GM21390 (cell line): ENCODE data around the gene INCA1.

Experiments used
- ATAC-seq: cut with Tn5 transposase; IDR thresholded peaks from one replicate; pipeline ENCODE4 v1.9.1; 2021; ENCODE audit not compliant: unreplicated experiment

INCA1 gene

GRCh38 chr17:4972322-4972721 is 25.0 kb downstream of the INCA1 start:
- ATAC-seq: no peak

- no peak for ATAC-seq
Measured at GRCh38 chr17:4971826-4972225, 25.5 kb downstream of the INCA1 start.

GRCh38 chr17:4970273-4970672 is 27.0 kb downstream of the INCA1 start:
- ATAC-seq: no peak

- ATAC-seq: no peak
Measured at GRCh38 chr17:4969551-4970173, 27.7 kb downstream of the INCA1 start.

GRCh38 chr17:4969047-4969550 is 28.2 kb downstream of the INCA1 start:
- ATAC-seq: no peak

- no peak for ATAC-seq
Measured at GRCh38 chr17:4968486-4969046, 28.8 kb downstream of the INCA1 start.

GRCh38 chr17:4967539-4968485 is 29.5 kb downstream of the INCA1 start, which contains the start of gene SPAG7:
TSS of gene SPAG7 (minus strand) at chr17:4967817. CDS start at chr17:4967804, 13 bp downstream.
- ATAC-seq: peak; percentile 49

GRCh38 chr17:4966844-4967538 is 30.3 kb downstream of the INCA1 start:
- ATAC-seq: peak; percentile 74

- ATAC-seq: no peak
Measured at GRCh38 chr17:4965311-4965986, 31.9 kb downstream of the INCA1 start.

GRCh38 chr17:4960279-4960922 is 36.9 kb downstream of the INCA1 start:
- ATAC-seq: no peak

- ATAC-seq: no peak
Measured at GRCh38 chr17:4959261-4959965, 37.9 kb downstream of the INCA1 start.

- ATAC-seq: no peak
Measured at GRCh38 chr17:4958102-4958501, 39.2 kb downstream of the INCA1 start.

GRCh38 chr17:4956493-4957061 is 40.7 kb downstream of the INCA1 start:
- ATAC-seq: no peak

GRCh38 chr17:4955091-4955490 is 42.2 kb downstream of the INCA1 start:
- no peak for ATAC-seq

- no peak for ATAC-seq
Measured at GRCh38 chr17:4953451-4953961, 43.8 kb downstream of the INCA1 start.

GRCh38 chr17:4951486-4951885 is 45.8 kb downstream of the INCA1 start:
- ATAC-seq: no peak

- no peak for ATAC-seq
Measured at GRCh38 chr17:4950746-4951204, 46.5 kb downstream of the INCA1 start, which contains the start of gene ENO3. TSS of gene ENO3 (plus strand) at chr17:4951119. CDS start at chr17:4951830, 711 bp downstream.

GRCh38 chr17:4950075-4950745 is 47.1 kb downstream of the INCA1 start:
- ATAC-seq: no peak
